ENCODE measurements around the gene RNASE11.

DNA sequence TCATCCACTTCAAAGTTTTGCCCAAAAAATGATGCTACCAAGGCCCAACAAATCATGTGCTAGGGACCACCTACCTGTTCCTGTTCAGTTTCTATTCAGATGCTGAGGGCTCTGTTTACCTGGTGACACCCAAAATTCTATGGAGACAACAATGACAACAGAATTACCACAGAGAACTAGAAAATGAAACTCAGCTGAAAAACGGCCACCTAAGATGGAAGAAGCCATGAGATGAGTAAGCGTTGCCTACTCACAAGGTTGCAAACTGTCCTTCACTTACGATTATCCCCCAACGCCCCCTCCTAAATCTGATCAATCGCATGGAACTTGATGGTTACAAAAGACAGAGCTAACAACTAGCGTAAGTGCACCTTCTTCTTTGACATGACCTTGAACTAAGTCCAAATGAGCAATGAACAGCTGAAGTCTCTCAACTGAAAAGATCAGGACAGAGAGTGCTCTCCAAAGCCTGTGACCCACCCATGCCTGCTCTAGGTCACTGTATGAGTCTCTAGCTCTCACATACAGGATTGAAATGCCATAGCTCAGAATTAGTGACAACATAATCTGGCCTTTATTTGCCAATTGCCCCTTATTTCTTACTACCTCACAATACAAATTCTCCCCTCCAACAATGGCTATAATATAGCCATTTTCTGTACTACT lies at the start of gene RNASE11:
- TF ChIP-seq, protein P1, sequence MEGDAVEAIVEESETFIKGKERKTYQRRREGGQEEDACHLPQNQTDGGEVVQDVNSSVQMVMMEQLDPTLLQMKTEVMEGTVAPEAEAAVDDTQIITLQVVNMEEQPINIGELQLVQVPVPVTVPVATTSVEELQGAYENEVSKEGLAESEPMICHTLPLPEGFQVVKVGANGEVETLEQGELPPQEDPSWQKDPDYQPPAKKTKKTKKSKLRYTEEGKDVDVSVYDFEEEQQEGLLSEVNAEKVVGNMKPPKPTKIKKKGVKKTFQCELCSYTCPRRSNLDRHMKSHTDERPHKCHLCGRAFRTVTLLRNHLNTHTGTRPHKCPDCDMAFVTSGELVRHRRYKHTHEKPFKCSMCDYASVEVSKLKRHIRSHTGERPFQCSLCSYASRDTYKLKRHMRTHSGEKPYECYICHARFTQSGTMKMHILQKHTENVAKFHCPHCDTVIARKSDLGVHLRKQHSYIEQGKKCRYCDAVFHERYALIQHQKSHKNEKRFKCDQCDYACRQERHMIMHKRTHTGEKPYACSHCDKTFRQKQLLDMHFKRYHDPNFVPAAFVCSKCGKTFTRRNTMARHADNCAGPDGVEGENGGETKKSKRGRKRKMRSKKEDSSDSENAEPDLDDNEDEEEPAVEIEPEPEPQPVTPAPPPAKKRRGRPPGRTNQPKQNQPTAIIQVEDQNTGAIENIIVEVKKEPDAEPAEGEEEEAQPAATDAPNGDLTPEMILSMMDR (conservative IDR thresholded peaks at IDR 0.05) = no peak
- no peak for TF ChIP-seq ZFX (IDR thresholded peaks at IDR 0.05)

Data from C4-2B (cell line).